ENCODE data around the gene DAP.

DNA sequence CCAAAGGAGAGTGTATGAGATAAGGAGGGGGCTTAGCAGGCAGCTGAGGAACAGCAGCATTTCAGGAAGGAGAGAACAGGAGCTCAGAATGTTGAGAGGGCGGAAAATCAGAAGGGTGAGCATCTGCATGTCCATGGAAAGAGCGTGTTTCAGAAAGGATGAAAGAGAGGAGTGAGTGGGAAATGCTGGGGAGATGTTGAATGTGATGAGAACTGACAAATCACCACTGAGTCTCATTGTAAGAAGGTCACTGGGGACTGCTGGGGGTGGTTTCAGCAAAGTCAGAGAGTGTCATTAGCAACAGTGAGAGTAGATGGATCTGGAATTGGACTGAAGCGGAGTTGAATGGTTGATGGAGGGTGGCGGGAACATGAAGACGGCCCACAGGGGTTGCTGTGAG is 131.4 kb downstream of the DAP start:
- TF ChIP-seq, protein P1, sequence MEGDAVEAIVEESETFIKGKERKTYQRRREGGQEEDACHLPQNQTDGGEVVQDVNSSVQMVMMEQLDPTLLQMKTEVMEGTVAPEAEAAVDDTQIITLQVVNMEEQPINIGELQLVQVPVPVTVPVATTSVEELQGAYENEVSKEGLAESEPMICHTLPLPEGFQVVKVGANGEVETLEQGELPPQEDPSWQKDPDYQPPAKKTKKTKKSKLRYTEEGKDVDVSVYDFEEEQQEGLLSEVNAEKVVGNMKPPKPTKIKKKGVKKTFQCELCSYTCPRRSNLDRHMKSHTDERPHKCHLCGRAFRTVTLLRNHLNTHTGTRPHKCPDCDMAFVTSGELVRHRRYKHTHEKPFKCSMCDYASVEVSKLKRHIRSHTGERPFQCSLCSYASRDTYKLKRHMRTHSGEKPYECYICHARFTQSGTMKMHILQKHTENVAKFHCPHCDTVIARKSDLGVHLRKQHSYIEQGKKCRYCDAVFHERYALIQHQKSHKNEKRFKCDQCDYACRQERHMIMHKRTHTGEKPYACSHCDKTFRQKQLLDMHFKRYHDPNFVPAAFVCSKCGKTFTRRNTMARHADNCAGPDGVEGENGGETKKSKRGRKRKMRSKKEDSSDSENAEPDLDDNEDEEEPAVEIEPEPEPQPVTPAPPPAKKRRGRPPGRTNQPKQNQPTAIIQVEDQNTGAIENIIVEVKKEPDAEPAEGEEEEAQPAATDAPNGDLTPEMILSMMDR (IDR thresholded peaks at IDR 0.05), result no peak
- TF ChIP-seq POLR2A (IDR thresholded peaks at IDR 0.05), result no peak
